SK-N-SH (cell line): ENCODE data around the gene ABCG1.

ENCODE experiments used
- CTCF ChIP-seq: fragments of 200-600 bp; sonication (generic); IDR thresholded peaks from 2 replicates; pipeline ENCODE4 v1.6.1; 2017; ENCODE audit warnings: antibody characterized with exemption, mild to moderate bottlenecking, moderate library complexity
- EP300 ChIP-seq, 2 experiments: IDR thresholded peaks; 2 replicates each; pipeline versions ENCODE4 v1.4.0 to v1.6.1; 2012; ENCODE audit warnings: borderline replicate concordance in 1 of 2, low read depth in 1 of 2, low read length in 1 of 2
- GABPA ChIP-seq: IDR thresholded peaks from 2 replicates; pipeline ENCODE4 v1.4.0; 2012; ENCODE audit warnings: low read depth, mild to moderate bottlenecking
- JUND ChIP-seq: IDR thresholded peaks from 2 replicates; pipeline ENCODE4 v1.4.0; 2012
- MAX ChIP-seq: IDR thresholded peaks from 2 replicates; pipeline ENCODE4 v1.4.0; 2012; ENCODE audit warnings: low read depth
- MEF2A ChIP-seq: IDR thresholded peaks from 2 replicates; pipeline ENCODE4 v1.4.0; 2012; ENCODE audit warnings: low read depth, borderline replicate concordance
- POLR2AphosphoS5 ChIP-seq: IDR thresholded peaks from 2 replicates; pipeline ENCODE4 v1.6.1; 2012; ENCODE audit warnings: low read depth, low read length
- TAF1 ChIP-seq: IDR thresholded peaks from 2 replicates; pipeline ENCODE4 v1.6.1; 2012; ENCODE audit warnings: low read depth, mild to moderate bottlenecking, low read length, moderate library complexity, borderline replicate concordance
- TCF12 ChIP-seq: IDR thresholded peaks from 2 replicates; pipeline ENCODE4 v1.4.0; 2012
- TEAD4 ChIP-seq: IDR thresholded peaks from 2 replicates; pipeline ENCODE4 v1.4.0; 2012; ENCODE audit warnings: mild to moderate bottlenecking, borderline replicate concordance; ENCODE audit not compliant: insufficient read depth

- TF ChIP-seq CTCF (no peak), JUND (no peak), TCF12 (no peak), TAF1 (no peak), POLR2AphosphoS5 (no peak), MEF2A (no peak), TEAD4 (no peak), EP300 (IDR thresholded peaks at IDR 0.05; ENCODE audit: borderline replicate concordance in 1 of 2, low read depth in 1 of 2, low read length in 1 of 2) (no peak), MAX (no peak), GABPA (no peak)
Measured at GRCh38 chr21:42221581-42222345, 2.8 kb downstream of the ABCG1 start.
